ENCODE data around the gene RGS6. TPM values are rescaled to one million over a fixed set of nuclear protein-coding genes. Genes with fewer than 3 reads are reported as not detected.

Gene RGS6
- total RNA-seq, 4 donors from 2014 or later, result 0.83 to 2.4 (median 1.5) TPM

- intact Hi-C loops (cut with DNase I), result no loop called here
- Histone ChIP-seq H3K27me3 (no peaks in the 10 kb centered on the region), H3K4me3 (no peak overlapping the region), H3K9me3 (peaks cover 0 to 9% (median 0%) of the 10 kb centered on the region in 4 donors), H3K4me1 (no peaks in the 10 kb centered on the region), H3K27ac (replicated peaks in 1 of 4) (no peak overlapping the region), H3K36me3 (no peaks in the 10 kb centered on the region)
- 58% methylated on average over 2 of the region's 2 CpGs for WGBS
- TF ChIP-seq, protein P1, sequence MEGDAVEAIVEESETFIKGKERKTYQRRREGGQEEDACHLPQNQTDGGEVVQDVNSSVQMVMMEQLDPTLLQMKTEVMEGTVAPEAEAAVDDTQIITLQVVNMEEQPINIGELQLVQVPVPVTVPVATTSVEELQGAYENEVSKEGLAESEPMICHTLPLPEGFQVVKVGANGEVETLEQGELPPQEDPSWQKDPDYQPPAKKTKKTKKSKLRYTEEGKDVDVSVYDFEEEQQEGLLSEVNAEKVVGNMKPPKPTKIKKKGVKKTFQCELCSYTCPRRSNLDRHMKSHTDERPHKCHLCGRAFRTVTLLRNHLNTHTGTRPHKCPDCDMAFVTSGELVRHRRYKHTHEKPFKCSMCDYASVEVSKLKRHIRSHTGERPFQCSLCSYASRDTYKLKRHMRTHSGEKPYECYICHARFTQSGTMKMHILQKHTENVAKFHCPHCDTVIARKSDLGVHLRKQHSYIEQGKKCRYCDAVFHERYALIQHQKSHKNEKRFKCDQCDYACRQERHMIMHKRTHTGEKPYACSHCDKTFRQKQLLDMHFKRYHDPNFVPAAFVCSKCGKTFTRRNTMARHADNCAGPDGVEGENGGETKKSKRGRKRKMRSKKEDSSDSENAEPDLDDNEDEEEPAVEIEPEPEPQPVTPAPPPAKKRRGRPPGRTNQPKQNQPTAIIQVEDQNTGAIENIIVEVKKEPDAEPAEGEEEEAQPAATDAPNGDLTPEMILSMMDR (IDR thresholded peaks at IDR 0.05), result no peak
- no peak for TF ChIP-seq POLR2A (IDR thresholded peaks at IDR 0.05; ENCODE audit: low read depth)
- TF ChIP-seq POLR2AphosphoS5 (IDR thresholded peaks at IDR 0.05), result no peak
- TF ChIP-seq EP300 (IDR thresholded peaks at IDR 0.05), result no peak
- DNase-seq (ENCODE audit: extremely low spot score), result no peak
Observed at GRCh38 chr14:72026536-72026935, 94.3 kb downstream of the RGS6 start.

DNA sequence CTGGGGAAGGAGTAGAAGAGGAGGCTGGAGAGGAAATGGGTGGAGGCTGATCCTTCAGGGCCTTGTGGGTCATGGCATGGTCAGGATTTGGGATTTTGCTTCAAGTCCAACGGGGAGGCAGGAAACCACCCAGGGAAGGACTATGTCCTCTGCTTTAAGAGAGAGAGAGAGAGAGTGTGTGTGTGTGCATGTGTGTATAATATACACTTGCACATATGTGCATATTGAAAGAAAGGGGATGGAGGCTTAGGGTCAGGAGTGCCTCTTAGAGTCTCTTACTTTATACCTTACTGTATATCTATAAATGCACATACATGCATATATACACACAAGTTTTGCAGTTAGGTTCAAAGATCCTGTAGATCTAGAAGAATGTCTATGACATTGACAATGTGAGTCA is 94.8 kb downstream of the RGS6 start:
- intact Hi-C loops (cut with DNase I), result no loop called here
- Histone ChIP-seq H3K9me3 (peaks cover 0 to 9% (median 0%) of the 10 kb centered on the region in 4 donors), H3K4me1 (no peaks in the 10 kb centered on the region), H3K27me3 (no peaks in the 10 kb centered on the region), H3K36me3 (no peaks in the 10 kb centered on the region), H3K27ac (replicated peaks in 1 of 4) (no peak overlapping the region), H3K4me3 (no peak overlapping the region)
- 93% methylated on average over 1 of the region's 1 CpG for WGBS
- DNase-seq (ENCODE audit: extremely low spot score), result no peak
- TF ChIP-seq, protein P1 (IDR thresholded peaks at IDR 0.05), result no peak
- TF ChIP-seq EP300 (IDR thresholded peaks at IDR 0.05), result no peak
- no peak for TF ChIP-seq POLR2AphosphoS5 (IDR thresholded peaks at IDR 0.05)
- TF ChIP-seq POLR2A (IDR thresholded peaks at IDR 0.05; ENCODE audit: low read depth), result no peak

DNA sequence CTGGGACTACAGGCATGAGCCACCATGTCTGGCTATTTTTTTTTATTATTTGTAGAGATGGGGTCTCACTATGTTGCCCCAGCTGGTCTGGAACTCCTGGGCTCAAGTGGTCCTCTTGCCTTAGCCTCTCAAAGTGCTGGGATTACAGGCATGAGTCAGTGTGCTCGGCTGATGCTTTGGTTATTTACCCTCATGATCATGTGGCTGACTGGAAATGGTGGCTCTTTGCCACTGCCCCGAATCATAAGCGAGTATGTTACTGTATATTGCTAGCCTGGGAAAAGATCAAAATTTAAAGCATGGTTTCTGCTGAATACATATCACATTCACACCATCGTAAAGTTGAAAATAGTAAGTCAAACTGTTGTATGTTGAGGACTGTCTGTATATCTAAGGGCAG is 101.1 kb downstream of the RGS6 start:
- H3K4me1 ChIP-seq, result no peaks in the 10 kb centered on the region
- H3K9me3 ChIP-seq, result peaks cover 0 to 9% (median 0%) of the 10 kb centered on the region in 4 donors
- no peaks in the 10 kb centered on the region for H3K36me3 ChIP-seq
- 88% methylated on average over 4 of the region's 4 CpGs for WGBS
- TF ChIP-seq POLR2A (IDR thresholded peaks at IDR 0.05; ENCODE audit: low read depth) (no peak), EP300 (IDR thresholded peaks at IDR 0.05) (no peak), POLR2AphosphoS5 (IDR thresholded peaks at IDR 0.05) (no peak)
- TF ChIP-seq, protein P1 (IDR thresholded peaks at IDR 0.05), result no peak
- no peaks in the 10 kb centered on the region for H3K27me3 ChIP-seq
- no peak for DNase-seq (ENCODE audit: extremely low spot score)
- no peak overlapping the region for H3K27ac ChIP-seq (replicated peaks in 1 of 4)
- intact Hi-C loops (cut with DNase I), result no loop called here
- no peak overlapping the region for H3K4me3 ChIP-seq

DNA sequence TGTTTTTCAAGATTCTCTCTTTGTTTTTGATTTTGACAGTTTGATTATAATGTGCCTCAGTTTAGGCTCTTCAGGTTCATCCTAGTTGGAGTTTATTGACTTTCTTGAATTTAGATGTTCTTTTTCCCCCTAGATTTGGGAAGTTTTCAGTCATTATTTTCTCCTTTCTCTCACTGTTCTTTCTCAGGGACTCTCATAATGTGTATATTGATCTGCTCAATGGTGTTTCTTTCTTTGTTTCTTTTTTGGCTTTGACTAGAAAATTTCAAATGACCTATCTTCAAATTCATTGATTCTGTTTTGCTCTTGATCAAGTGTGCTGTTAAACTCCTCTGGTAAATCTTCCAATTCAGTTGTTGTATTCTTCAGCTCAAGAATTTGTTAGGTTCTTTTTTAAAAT is 108.3 kb downstream of the RGS6 start:
- Histone ChIP-seq H3K4me3 (no peak overlapping the region), H3K9me3 (peaks cover 0 to 9% (median 0%) of the 10 kb centered on the region in 4 donors), H3K27me3 (no peaks in the 10 kb centered on the region), H3K4me1 (no peaks in the 10 kb centered on the region), H3K27ac (replicated peaks in 1 of 4) (no peak overlapping the region), H3K36me3 (no peaks in the 10 kb centered on the region)
- DNase-seq (ENCODE audit: extremely low spot score), result no peak
- no peak for TF ChIP-seq POLR2A (IDR thresholded peaks at IDR 0.05; ENCODE audit: low read depth)
- TF ChIP-seq POLR2AphosphoS5 (IDR thresholded peaks at IDR 0.05), result no peak
- TF ChIP-seq EP300 (IDR thresholded peaks at IDR 0.05), result no peak
- TF ChIP-seq, protein P1 (IDR thresholded peaks at IDR 0.05), result no peak
- intact Hi-C loops (cut with DNase I), result no loop called here

DNA sequence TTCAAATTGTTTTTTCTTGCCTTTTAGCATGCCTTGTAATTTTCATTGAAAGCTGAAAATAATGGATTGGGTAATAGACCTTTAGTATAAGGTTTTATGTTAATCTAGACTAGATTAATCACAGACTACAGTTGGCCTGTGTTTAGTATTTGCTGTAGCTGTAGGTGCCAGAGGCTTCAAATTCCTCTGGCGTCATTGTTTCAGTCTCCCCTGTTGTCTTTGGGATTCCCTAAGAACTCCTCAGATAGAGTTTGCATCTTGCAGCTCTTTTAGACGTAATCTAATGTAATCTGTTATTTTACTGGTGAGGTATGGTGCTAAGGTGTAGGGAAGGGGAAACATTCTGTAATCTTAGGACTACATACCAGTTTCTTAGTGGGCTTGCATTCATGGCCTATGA is 113.0 kb downstream of the RGS6 start:
- no peaks in the 10 kb centered on the region for H3K36me3 ChIP-seq
- no peak overlapping the region for H3K27ac ChIP-seq (replicated peaks in 1 of 4)
- no peak for DNase-seq (ENCODE audit: extremely low spot score)
- no peaks in the 10 kb centered on the region for H3K4me1 ChIP-seq
- TF ChIP-seq POLR2A (IDR thresholded peaks at IDR 0.05; ENCODE audit: low read depth) (no peak), EP300 (IDR thresholded peaks at IDR 0.05) (no peak), POLR2AphosphoS5 (IDR thresholded peaks at IDR 0.05) (no peak)
- TF ChIP-seq, protein P1 (IDR thresholded peaks at IDR 0.05), result no peak
- WGBS, result 87% methylated on average over 2 of the region's 2 CpGs
- H3K4me3 ChIP-seq, result no peak overlapping the region
- peaks cover 0 to 6% (median 0%) of the 10 kb centered on the region in 4 donors for H3K9me3 ChIP-seq
- H3K27me3 ChIP-seq, result no peaks in the 10 kb centered on the region
- intact Hi-C loops (cut with DNase I), result no loop called here
